ENCODE measurements around the gene XRCC1. TPM values are rescaled to one million over a fixed set of nuclear protein-coding genes. Genes with fewer than 3 reads are reported as not detected.
"Not testable (repeated sequence)": the region's sequence is repeated elsewhere in the genome, so short reads cannot be mapped to it uniquely, and the experiment has no call there.

Gene XRCC1
- total RNA-seq, 1 donor from 2014 or later, result 10.5 TPM

DNA sequence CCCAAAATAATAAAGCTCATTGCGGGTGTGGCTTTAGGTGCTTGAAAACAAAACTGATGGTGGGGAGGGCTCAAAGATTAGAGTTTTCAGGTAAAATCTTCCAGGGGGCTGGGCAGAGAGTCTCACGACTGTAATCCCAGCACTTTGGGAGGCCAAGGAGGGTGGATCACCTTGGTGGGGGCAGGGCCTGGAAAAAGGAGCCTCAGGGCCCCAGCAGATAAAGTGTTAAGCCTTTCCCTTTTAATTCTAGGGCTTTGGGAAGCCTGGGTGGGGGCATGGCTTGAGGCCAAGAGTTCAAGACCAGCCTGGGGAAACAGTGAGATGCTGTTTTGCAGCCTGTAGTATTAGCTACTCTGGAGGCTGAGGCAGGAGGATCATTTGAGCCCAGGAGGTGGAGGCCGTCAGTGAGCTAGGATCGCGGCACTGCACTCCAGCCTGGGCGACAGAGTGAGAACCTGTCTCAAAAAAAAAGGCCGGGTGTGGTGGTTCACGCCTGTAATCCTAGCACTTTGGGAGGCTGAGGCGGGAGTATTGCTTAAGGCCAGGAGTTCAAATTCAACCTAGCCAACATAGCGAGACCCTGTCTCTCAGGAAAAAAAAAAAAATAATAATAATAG is 18.9 kb upstream of the XRCC1 start:
- DNase-seq (ENCODE audit: low read depth) (no peak), FAIRE-seq (no peak)
- no peaks in the 10 kb centered on the region for H3K27me3 ChIP-seq (ENCODE audit: control insufficient read depth, insufficient read depth, low read length)
- TF ChIP-seq, protein P1, sequence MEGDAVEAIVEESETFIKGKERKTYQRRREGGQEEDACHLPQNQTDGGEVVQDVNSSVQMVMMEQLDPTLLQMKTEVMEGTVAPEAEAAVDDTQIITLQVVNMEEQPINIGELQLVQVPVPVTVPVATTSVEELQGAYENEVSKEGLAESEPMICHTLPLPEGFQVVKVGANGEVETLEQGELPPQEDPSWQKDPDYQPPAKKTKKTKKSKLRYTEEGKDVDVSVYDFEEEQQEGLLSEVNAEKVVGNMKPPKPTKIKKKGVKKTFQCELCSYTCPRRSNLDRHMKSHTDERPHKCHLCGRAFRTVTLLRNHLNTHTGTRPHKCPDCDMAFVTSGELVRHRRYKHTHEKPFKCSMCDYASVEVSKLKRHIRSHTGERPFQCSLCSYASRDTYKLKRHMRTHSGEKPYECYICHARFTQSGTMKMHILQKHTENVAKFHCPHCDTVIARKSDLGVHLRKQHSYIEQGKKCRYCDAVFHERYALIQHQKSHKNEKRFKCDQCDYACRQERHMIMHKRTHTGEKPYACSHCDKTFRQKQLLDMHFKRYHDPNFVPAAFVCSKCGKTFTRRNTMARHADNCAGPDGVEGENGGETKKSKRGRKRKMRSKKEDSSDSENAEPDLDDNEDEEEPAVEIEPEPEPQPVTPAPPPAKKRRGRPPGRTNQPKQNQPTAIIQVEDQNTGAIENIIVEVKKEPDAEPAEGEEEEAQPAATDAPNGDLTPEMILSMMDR (IDR thresholded peaks at IDR 0.05; ENCODE audit: insufficient read depth, low read length, severe bottlenecking), result no peak
- peak overlapping the region; percentile 71 for H3K4me3 ChIP-seq (ENCODE audit: low read depth, low read length)
- H3K36me3 ChIP-seq (ENCODE audit: control insufficient read depth, insufficient read depth, low read length), result peaks cover 26% of the 10 kb centered on the region

- peaks cover 19% of the 10 kb centered on the region for H3K36me3 ChIP-seq (ENCODE audit: control insufficient read depth, insufficient read depth, low read length)
- H3K27me3 ChIP-seq (ENCODE audit: control insufficient read depth, insufficient read depth, low read length), result no peaks in the 10 kb centered on the region
- FAIRE-seq (no peak), DNase-seq (ENCODE audit: low read depth) (no peak)
- H3K4me3 ChIP-seq (ENCODE audit: low read depth, low read length), result no peak overlapping the region
- TF ChIP-seq, protein P1 (IDR thresholded peaks at IDR 0.05; ENCODE audit: insufficient read depth, low read length, severe bottlenecking), result no peak
These were observed 17.5 kb upstream of the XRCC1 start for GRCh38 chr19:43592800-43593350.

DNA sequence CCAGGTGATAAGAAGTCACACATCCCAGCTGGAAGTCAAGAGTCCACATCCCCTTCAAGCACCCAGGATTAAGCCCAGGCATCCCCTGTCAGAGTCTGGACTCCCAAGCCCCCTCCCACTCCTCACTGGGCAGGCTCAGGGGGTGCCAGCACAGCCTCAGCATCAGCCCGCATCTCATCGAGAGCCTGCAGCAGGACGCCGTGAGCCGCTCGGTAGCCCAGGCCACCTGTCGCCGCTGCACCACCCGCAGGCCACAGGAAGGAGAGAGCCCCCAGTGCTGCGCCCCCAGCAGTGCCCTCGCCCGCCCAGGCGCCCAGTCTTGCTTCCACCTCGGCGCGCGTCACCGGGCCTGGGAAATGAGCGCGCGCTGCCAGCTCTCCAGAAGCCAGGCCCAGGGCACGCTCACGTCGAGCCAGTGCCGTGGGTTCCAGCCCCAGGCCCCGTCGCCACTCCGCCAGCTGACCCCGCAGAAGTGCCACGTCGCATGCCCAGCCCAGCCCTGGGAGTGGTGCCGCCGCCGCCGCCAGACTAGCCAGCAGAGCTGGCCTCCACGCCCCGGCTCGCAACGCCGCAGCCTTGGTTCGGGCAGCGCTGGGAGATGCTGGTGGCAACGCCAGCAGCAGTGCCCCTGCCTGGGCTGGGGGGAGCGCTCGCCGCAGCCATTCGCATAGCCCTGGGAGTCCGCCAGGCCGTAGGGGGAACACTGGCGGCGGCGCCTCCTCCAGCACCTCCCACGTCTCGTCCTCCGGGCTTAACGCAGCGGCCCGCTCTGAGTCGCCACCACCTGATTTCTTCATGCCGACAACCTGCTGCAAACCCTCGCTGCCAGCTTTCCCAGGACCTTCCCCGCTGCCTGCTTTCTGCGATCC is 16.8 kb upstream of the XRCC1 start:
- Histone ChIP-seq H3K4me3 (ENCODE audit: low read depth, low read length) (no peak overlapping the region), H3K27me3 (ENCODE audit: control insufficient read depth, insufficient read depth, low read length) (no peaks in the 10 kb centered on the region), H3K36me3 (ENCODE audit: control insufficient read depth, insufficient read depth, low read length) (peaks cover 19% of the 10 kb centered on the region)
- TF ChIP-seq, protein P1 (IDR thresholded peaks at IDR 0.05; ENCODE audit: insufficient read depth, low read length, severe bottlenecking), result no peak
- no peak for DNase-seq (ENCODE audit: low read depth)
- no peak for FAIRE-seq

GRCh38 chr19:43589678-43590077 is 14.4 kb upstream of the XRCC1 start:
- FAIRE-seq (no peak), DNase-seq (ENCODE audit: low read depth) (no peak)
- Histone ChIP-seq H3K27me3 (ENCODE audit: control insufficient read depth, insufficient read depth, low read length) (no peaks in the 10 kb centered on the region), H3K36me3 (ENCODE audit: control insufficient read depth, insufficient read depth, low read length) (peaks cover 19% of the 10 kb centered on the region), H3K4me3 (ENCODE audit: low read depth, low read length) (no peak overlapping the region)
- TF ChIP-seq, protein P1 (IDR thresholded peaks at IDR 0.05; ENCODE audit: insufficient read depth, low read length, severe bottlenecking), result no peak

- peaks cover 18% of the 10 kb centered on the region for H3K36me3 ChIP-seq (ENCODE audit: control insufficient read depth, insufficient read depth, low read length)
- DNase-seq (ENCODE audit: low read depth) (no peak), FAIRE-seq (no peak)
- H3K4me3 ChIP-seq (ENCODE audit: low read depth, low read length), result no peak overlapping the region
- H3K27me3 ChIP-seq (ENCODE audit: control insufficient read depth, insufficient read depth, low read length), result no peaks in the 10 kb centered on the region
- TF ChIP-seq, protein P1 (IDR thresholded peaks at IDR 0.05; ENCODE audit: insufficient read depth, low read length, severe bottlenecking), result no peak
These were observed 13.9 kb upstream of the XRCC1 start for GRCh38 chr19:43589277-43589676.

GRCh38 chr19:43587029-43587428 is 11.7 kb upstream of the XRCC1 start:
- not testable (repeated sequence) for FAIRE-seq; H3K4me3 ChIP-seq (ENCODE audit: low read depth, low read length); DNase-seq (ENCODE audit: low read depth); H3K36me3 ChIP-seq (ENCODE audit: control insufficient read depth, insufficient read depth, low read length); H3K27me3 ChIP-seq (ENCODE audit: control insufficient read depth, insufficient read depth, low read length)

All from bronchial epithelial cell (primary cell).